Activated naive CD4-positive, alpha-beta T cell (primary cell): ENCODE results near the gene ZDHHC12.
"Not testable (repeated sequence)": the region's sequence is repeated elsewhere in the genome, so short reads cannot be mapped to it uniquely, and the experiment has no call there.

ENCODE experiments used
- DNase-seq, 4 experiments: peaks; one replicate each; lab custom pipeline; 2025; lab: John Stamatoyannopoulos, UW

Gene ZDHHC12

DNA sequence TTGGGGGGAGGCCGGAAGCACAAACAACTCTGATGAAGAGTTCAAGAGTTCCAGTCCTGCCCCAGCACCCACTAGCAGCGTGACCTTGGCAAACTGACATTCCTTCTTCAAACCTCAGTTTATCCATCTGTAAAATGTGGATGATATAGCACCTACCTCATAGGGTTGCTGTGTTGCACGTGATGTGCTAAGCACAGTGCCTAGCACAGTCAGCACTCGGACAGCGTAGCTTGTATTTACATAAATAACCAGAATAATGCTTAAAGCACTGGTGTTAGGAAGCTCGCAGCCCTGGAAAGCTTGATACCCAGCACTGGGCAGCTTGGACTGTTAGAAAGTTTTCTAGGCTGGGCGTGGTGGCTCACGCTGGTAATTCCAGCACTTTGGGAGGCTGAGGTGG lies 16.5 kb downstream of the ZDHHC12 start:
- no peak for DNase-seq

DNA sequence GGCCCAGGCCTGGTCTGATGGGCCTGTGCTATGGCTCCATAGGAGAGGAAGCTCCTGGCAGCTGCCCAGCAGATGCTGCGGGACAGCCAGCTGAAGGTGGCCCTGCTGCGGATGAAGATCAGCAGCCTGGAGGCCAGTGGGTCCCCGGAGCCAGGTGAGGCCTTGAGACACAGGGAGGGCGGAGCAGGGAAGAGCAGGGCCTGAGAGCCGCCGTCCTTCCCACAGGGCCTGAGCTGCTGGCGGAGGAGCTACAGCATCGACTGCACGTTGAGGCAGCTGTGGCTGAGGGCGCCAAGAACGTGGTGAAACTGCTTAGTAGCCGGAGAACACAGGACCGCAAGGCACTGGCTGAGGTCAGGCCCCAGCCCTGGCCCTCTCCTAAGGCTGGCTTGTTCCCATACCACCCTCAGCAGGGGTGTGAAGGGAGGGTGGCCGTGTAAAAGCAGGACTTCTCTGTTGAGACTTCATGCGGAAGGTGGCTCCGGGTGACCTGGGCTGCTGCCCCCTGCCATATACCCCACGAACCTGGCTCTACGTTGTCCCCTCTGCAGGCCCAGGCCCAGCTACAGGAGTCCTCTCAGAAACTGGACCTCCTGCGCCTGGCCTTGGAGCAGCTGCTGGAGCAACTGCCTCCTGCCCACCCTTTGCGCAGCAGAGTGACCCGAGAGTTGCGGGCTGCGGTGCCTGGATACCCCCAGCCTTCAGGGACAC lies 17.1 kb downstream of the ZDHHC12 start:
- DNase-seq = no peak

DNA sequence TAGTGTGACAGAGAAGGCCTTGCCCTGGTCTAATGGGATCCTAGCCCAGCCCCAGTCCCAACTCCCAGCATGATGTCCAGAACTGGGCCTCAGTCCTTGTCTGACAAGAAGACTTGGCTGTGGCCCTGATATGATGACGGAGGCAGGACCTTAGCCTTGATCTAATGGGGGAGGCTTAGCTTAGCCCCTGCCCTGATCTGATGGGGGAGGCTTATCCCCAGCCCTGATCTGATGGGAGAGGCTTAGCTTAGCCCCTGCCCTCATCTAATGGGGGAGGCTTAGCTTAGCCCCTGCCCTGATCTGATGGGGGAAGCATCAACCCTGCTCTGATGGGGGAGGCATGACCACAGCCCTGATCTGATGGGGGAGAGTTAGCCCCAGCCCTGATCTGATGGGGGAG lies 17.9 kb downstream of the ZDHHC12 start:
- DNase-seq = no peak

DNA sequence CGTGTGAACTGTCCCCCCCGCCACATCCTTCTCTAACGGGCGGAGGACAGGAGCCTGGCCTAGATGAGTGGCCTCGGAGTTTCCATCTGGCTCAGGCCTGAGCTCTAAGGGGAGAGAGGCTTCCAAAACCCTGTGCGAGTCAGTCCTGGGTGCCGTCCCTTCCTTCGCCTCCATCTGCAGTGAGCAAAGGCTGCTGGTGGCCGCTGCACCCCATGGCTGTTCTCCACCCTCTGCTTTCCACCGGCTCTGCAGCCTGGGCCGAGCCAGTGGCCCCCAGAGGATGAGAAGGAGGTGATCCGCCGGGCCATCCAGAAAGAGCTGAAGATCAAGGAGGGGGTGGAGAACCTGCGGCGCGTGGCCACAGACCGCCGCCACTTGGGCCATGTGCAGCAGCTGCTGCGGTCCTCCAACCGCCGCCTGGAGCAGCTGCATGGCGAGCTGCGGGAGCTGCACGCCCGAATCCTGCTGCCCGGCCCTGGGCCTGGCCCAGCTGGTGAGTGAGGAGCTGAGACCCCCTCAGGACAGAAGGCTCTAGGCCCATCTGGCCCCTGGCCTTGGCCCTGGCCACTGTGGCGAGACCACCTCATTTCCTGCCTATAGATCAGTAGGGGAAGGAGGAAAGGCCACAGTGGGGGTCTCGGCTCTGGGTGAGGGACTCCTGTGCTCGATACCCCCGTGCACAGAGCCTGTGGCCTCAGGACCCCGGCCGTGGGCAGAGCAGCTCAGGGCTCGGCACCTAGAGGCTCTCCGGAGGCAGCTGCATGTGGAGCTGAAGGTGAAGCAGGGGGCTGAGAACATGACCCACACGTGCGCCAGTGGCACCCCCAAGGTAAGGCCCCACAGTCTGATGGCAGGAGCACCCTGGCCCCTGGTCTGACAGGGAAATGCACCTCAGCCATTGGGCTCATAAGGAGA lies 18.6 kb downstream of the ZDHHC12 start:
- no peak for DNase-seq

DNA sequence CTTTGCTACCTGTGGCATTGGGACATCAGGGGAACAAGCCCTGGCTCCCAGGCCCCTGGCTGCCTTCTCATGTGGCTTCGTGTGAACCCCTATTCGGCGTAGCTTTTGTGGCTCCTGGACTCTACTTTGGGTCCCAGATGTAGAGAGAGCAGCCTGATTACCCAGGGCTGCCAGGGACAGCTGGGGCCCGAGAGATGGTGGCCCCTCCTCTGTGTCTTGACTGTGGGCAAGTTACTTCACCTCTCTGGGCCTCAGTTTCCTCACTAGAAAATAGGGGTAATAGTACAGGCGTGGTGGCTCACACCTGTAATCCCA lies 19.6 kb downstream of the ZDHHC12 start:
- no peak for DNase-seq

DNA sequence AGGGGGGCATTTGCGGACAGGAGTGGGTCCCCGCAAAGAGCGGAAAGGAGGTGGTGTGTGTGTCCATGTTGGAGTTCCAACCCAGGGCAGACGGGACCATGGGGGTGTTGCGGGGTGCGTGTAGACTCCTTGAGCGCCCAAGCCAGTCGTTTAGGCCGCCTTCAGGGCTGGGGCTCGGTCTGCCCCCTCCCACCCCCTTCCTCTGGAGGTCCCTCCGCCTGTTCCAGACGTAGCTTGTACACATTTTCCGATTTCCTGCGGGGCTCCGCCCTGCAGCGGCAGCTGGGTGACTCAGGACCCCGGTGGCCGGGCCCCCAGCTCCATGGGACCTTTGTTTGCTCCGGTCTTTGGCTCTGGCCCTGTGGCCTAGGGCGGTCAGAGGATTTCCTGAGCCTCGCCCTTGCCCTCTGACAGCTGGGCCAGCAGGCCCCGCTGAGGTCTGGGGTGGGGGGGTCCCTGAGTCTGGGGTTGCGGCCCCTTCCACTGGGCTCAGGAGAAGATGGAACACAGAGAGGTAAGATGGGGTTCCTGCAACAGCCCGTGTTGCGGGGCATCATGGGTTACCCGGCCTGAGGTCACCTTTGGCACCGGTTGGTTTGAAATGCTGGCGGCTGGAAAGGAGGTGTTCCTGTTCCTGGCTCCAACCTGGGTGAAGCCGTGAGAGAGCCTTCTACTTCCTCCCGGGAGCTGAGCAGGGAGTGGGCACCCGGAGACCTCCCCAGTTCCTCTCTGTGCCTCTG lies 20.1 kb downstream of the ZDHHC12 start:
- no peak for DNase-seq

DNA sequence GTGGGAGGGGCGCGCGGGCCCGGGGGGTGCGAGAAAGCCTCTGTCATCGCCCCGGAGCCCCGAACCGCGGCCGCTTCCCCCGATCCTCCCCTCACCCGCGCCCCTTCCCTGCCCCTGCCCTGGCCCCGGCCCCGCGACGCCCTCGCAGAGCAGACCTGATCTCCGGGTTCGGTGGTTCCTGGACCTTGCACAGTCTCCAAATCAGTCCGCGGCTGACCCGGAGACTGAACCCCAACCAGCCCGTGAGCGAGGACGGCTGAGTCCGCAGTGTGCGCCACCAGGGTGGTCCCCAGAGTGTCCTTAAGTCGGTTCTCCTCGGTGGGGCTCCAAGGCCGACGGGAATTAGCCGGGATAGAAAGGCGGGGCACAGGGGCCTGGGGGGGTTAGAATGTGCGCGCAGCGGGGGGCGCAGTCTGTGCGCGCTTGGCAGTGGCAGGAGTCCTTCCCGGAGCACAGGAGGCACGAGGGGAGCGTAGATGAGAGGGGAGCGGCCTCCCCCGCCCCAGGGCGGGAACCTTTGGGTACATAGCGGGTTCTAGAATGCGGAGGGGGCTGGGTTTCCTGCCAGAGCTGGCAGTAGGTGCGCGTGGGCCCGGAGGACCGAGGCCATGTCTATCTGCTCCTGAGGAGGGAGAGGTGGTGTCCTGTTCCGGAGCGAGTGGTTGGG lies 20.8 kb downstream of the ZDHHC12 start:
- DNase-seq = no peak

DNA sequence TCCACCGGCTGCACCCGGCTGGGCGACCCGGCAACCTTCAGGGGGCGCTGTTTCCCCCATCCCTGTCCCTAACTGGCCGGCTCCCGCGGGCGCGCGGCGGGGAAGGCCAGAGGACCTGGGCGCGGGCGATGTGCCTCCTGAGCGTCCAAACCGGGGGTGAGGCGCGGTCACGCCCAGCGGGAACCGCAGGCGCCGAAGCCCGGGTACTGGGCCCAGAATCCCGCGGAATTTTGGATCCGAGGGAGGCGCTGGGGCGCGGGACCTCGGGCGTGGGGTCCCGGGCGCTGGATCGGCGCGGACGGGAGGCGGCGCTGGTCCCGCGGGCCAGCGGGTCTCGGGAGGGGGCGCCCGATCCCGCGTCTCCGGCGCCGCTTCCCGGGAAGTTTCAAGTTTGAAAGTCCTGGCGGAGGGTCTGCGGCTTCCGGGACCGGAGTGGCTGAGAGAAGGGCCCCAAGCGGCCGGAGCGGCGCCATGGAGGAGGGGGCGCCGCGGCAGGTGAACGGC lies 21.4 kb downstream of the ZDHHC12 start, which contains the start of gene PKN3:
Gene PKN3 (plus strand): TSS at position 59 of the 504 bp plus-strand sequence. CDS start 413 bp downstream, at position 472.
- peak; percentile 68 to 81 (median 78) for DNase-seq

DNA sequence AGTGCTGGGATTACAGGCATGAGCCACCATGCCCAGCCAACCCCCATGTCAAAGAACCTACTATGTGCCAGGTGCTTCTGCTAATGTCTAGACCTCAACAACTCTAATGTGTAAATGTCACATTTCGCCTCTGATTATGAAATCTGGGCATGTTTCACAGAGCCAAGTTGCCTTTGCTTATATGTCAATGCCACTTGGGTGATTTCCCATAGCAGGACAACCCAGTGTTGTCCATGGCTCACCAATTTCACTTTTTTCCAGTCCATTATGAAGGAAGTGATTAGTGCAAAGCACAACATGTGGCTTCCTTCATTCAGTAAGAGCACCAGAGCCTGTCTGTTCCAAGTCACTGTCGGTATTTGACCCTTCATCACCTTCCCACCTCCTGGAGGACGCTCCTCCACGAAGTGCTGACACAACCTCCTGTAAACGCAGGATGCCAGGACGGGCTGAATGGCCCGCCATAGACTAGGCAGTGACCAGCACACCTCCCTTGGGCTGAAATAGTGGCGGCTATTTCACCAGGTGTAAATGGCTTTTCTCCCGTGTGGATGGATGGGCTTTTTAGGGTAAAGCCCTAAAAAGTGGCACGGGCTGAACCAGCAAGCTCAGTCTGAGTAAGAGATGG lies 22.6 kb downstream of the ZDHHC12 start:
- DNase-seq = no peak

DNA sequence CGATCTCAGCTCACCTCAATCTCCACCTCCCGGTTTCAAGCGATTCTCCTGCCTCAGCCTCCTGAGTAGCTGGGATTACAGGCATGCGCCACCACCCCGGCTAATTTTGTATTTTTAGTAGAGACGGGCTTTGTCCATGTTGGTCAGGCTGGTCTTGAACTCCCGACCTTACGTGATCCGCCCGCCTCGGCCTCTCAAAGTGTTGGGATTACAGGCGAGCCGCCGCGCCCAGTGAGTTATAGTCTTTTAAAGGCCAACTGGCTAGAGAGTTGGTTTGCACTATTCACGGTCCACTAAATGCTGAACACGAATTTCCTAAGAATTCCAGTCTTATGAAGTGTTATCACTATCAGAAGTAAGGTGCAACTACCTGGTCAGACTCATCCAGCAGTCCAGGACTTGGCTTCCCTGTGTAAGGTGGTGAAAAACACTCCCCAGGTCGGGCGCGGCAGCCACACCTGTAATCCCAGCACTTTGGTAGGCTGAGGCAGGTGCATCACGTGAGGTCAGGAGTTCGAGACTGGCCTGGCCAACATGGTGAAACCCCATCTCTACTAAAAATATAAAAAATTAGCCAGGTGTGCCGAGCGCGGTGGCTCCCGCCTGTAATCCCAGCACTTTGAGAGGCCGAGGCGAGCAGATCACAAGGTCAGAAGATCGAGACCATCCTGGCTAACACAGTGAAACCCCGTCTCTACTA lies 24.7 kb downstream of the ZDHHC12 start:
- not testable (repeated sequence) for DNase-seq

DNA sequence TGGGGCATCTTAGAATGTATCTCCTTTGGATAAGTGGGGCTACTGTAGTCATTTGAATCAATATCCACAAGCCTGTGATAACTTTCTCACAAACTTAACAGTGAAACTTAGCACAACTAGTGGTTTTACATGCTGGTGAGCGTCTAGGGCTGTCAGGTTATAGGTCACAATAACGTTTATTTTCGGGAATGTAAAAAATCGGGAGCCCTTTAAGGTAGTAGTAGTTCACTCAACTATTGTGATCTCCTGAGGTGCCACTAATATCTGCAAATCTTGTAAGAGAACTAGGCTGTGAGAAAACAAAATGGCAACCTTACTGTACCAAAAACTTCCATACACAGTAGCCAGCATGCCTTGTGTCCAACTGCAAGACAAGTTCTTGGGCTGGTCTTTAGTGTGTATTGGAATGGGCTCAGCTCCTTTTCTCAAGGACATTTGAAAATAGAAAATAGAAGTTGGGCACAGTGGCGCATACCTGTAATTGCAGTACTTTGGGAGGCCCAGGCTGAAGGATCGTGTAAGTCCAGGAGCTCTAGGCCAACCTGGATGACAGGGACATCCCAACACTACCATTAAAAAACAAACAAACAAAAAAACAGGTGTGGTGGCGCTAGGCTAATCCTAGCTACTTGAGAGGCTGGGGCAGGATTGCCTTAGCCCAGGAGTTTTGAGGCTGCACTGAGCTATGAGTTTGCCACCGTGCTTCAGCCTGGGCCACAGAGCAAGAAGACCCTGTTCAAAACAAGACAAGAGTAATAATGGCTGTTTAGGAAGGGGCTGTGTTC lies 26.8 kb downstream of the ZDHHC12 start:
- DNase-seq = no peak

DNA sequence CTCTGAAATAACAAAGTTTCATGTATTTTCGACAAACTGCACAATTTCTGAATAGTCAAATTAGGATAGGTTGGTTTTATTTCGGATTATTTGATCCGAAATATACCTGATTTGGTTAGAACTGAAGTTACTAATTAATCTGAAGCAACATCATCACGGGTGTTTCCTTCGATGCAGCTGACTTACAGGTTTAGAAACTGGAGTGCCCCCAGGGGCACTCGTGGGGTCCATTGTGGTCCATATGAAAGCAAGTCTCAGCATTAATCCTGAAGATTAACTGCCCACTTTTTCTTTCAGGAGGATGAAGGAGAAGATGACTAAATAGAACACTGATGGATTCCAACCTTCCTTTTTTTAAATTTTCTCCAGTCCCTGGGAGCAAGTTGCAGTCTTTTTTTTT lies 29.6 kb downstream of the ZDHHC12 start:
- DNase-seq = no peak

DNA sequence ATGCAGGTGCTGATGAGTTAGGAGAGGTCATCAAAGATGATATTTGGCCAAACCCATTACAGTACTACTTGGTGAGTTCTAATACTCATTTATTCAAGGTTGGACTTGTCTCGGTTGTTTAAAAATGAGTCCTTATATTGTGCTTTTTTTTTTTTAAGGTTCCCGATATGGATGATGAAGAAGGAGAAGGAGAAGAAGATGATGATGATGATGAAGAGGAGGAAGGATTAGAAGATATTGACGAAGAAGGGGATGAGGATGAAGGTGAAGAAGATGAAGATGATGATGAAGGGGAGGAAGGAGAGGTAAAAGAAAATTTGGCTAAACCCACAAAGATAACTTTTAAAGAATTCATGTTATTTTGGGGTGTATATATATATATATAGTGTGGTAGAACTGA lies 30.2 kb downstream of the ZDHHC12 start:
- DNase-seq = not testable (repeated sequence)

DNA sequence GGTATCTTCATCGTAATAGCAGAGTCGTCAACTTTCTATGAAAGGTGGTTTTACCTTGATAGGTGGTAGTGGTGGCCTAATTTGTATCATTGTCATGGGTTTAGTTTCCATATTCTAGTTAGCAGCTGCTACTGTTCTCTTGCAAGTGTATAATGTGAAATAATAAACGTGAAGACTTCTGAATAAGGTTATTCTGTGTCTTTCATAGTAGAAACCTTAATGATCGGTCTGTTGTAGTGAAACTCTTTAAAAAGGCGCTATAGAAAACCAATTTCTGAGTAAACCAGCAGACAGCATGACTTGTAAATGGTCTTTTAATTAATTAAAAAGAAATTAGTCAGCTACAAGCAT lies 33.3 kb downstream of the ZDHHC12 start:
- no peak for DNase-seq

DNA sequence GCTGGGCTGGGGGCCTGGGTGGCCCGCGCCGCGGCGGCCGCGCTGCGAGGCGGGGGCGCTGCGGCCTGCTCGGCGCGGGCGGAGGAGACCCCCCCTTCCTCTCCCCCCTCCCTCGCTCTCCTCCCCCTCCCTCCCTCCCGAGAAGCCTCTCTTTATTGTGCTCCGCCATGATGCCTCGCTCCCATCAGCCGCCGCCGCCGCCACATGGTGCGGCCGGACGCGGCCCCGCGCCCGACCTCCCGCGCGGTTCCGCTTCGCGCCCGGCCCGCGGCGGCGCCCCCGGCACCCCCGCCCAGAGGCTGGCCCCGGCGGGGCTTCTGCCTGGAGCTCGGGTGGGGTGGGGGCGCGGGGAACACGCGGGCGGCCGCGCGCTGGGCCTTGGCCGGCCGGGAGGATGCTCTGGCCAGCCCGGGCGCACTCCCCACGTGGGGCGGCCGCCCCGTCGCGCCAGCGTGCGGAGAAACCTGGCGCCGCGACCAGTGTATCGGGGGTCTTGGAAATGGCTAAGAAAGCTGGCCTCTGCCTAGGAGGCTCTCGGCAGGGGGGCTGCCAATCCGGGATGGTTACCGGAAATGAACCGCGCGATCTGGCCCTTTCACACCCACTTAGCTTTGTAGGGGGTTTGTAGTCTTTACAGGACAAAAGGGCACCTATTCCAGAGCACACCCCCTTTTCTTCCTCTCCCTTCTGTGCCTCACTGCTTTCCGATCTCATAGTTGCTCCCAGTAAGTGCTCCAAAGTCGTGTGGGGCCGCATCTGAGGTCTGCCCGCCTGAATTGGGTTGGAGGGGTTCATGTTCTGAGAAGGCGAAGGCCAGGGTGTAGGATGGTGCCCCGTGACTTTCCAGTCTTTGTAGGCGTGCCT lies 33.9 kb downstream of the ZDHHC12 start:
- DNase-seq = peak in 1 of 4 experiments; percentile 54

DNA sequence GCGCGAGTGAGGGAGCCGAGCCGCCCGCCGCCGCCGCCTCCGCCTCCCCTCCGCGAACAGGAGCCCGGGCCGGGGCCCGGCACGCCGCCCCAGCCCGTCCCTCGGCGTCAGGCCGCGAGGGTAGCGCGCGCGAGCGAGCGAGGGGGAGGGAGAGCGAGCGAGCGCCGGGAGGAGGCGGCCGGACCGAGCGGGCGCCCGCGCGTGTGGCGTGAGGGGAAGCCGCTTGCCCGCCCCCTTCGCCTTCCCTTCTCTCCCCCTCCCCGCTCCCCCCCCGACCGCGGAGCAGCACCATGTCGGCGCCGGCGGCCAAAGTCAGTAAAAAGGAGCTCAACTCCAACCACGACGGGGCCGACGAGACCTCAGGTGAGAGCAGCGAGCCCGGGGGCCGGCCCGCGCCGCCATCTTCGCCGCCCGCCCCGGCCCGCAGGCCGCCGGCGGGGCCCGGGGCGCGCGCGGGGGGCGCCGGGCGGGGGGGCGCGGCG lies 34.6 kb downstream of the ZDHHC12 start:
- DNase-seq = peak in 2 of 4 experiments; percentile 62 to 71

DNA sequence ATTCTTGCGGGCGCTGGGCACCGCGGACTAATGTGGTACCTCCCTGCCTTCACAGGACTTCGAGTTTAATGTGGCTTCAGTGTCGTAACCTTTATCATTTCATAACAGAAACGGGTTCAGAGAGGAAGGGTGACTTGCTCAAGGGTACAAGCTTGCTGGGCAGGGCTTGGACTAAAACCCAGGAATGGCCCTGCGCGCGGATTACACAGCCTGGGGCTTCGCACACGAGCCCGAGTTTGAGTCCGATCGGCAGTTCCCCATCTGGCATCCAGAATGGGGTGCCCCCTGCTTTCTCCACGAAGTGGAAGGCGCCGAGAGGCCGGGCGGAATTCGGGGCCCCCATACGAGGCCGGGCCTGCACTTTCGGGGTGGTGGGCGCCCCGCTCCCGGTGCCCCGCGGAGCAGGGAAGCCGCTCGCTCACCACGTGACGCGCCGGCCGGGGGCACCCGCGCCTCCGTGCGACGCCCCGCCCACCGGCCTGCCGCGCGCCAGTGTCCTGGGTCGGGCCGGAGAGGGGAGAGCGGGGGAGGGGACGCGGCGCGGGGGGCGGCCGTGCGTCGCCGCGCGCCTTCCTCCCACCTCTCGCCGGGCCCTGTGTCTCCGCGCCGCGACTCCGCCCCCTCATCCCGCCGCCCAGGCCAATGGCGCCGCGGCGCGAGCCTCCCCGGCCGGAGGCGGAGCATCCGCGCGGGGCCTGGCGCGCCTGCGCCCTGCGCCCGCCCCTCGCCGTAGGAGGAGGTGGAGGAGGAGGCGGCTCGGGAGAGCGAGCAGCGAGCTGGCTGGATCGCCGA lies 35.2 kb downstream of the ZDHHC12 start, which contains the start of gene SET:
Gene SET (plus strand): TSS at position 722 of the 792 bp plus-strand sequence. CDS start 361 bp downstream, outside the sequence.
- DNase-seq = peak; percentile 73 to 89 (median 75)

DNA sequence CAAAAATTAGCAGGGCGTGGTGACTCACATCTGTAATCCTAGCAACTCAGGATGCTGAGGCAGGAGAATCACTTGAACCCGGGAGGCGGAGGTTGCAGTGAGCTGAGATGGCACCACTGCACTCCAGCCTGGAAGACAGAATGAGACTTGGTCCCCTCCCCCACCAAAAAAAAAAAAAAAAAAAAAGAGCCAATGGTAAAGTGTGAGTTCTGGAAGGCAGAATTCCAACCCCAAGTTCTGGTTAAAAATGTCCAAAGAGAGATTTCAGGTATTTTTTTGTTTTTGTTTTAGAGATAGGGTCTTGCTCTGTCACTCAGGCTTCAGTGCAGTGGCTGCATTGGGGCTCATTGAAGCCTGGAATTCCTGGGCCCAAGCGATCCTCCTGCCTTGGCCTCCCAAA lies 36.5 kb downstream of the ZDHHC12 start:
- no peak for DNase-seq
